H1 (cell line): ENCODE data around the gene UQCC3. TPM values are rescaled to one million over a fixed set of nuclear protein-coding genes. Genes with fewer than 3 reads are reported as not detected.

ENCODE experiments used
- BACH1 ChIP-seq: IDR thresholded peaks from 2 replicates; pipeline ENCODE4 v1.6.1; 2012; ENCODE audit warnings: low read length, improper control_type of control experiment
- polyA plus RNA-seq, 7 experiments: library from polyadenylated mRNA; depleted of rRNA in 3 of 7; stranded (reverse) in 5 of 7; unstranded in 2 of 7; fragments of >200 nt in 5 of 7; fragments of 200-250 nt in 2 of 7; gene quantifications; 1 replicate in 5 of 7; 2 replicates in 1 of 7; 4 replicates in 1 of 7; pipeline versions ENCODE4 v1.2.1 to v1.2.3, GENCODE V29; 2011 to 2013; ENCODE audit warnings: missing spikeins in 2 of 7, mixed read lengths in 2 of 7
- total RNA-seq: library from RNA; stranded (reverse); fragmentation: NEBNext Ultra II Directional; extraction: Animal tissue kit (Norgen Biotek cat#: 25700); gene quantifications from 2 replicates; pipeline ENCODE4 v1.2.1, GENCODE V29; 2021

UQCC3 gene
- total and polyA plus RNA-seq, 2 of the 8 experiments (the other 6 are each of a cell fraction or from before 2014, with no cell fraction given): 14.2 to 15.7 TPM

GRCh38 chr11:62622476-62623089 is 48.9 kb upstream of the UQCC3 start (continued):
- TF ChIP-seq BACH1: no peak
